ENCODE data around the gene ASF1A.

ASF1A gene

DNA sequence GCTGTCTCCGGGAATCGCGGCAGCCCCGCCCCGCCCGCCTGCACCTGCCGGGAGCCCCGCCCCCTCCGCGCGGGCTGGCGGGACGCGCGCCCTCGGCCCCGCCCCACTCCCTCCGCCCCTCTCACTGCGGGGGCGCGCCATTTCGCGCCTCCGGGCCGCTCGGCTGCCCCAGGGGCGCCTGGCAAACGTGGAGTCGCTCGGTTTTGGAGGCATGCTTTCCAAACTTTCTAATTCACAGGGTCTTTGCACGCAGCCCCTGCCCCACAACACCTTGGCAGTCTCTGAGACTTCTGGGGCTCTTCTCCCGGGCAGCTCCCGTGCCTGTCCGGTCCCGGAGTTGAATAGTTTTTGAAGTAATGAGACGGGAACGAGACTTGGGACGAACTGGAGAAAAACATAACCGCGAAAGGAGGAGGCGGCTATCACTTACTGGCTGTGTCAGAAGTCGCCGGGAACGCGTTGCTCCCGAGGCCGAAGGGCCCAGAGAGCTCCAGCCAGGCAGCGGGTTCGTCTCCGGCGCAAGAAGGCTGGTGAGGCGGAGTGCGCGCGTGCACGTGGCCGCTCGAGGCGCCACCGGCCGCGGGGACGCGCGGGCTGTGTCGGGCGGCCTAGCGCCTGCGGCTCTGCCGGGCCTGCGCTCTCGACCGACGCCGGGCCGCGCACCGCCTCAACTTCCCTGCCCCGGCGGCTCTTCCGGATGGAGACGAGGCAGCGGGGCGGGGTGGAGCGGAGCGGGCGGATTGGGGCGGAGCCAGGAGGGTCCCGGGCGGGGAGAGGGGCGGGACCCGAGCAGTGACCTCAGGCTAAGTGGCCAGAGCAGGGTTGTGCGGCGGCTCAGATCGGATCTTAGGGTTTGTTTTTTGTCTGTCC is 40.7 kb downstream of the ASF1A start, which contains the start of gene MCM9:
Gene MCM9 (minus strand): TSS at position 699 of the 870 bp plus-strand sequence. CDS start 3,436 bp downstream, outside the sequence.
- peak within 1 kb of the TSS; percentile 67 for H3K9ac ChIP-seq
- peaks cover 3% of the 10 kb centered on the region for H3K79me2 ChIP-seq
- H3K4me1 ChIP-seq = peaks cover 7% of the 10 kb centered on the region
- peak within 1 kb of the TSS; percentile 100 for H2AFZ ChIP-seq
- no peaks in the 10 kb centered on the region for H3K27me3 ChIP-seq (ENCODE audit: control insufficient read depth, insufficient read depth, low read length)
- peak within 1 kb of the TSS; percentile 94 for H3K4me2 ChIP-seq (ENCODE audit: low read length)
- peak within 1 kb of the TSS; percentile 94 for H3K27ac ChIP-seq
- no peaks in the 10 kb centered on the region for H3K36me3 ChIP-seq (ENCODE audit: control insufficient read depth, insufficient read depth, low read length)
- peak within 1 kb of the TSS; percentile 95 for H3K4me3 ChIP-seq (ENCODE audit: low read depth, low read length)
- TF ChIP-seq, protein P1, sequence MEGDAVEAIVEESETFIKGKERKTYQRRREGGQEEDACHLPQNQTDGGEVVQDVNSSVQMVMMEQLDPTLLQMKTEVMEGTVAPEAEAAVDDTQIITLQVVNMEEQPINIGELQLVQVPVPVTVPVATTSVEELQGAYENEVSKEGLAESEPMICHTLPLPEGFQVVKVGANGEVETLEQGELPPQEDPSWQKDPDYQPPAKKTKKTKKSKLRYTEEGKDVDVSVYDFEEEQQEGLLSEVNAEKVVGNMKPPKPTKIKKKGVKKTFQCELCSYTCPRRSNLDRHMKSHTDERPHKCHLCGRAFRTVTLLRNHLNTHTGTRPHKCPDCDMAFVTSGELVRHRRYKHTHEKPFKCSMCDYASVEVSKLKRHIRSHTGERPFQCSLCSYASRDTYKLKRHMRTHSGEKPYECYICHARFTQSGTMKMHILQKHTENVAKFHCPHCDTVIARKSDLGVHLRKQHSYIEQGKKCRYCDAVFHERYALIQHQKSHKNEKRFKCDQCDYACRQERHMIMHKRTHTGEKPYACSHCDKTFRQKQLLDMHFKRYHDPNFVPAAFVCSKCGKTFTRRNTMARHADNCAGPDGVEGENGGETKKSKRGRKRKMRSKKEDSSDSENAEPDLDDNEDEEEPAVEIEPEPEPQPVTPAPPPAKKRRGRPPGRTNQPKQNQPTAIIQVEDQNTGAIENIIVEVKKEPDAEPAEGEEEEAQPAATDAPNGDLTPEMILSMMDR (IDR thresholded peaks at IDR 0.05) = no peak
- no peaks in the 10 kb centered on the region for H3K9me3 ChIP-seq (ENCODE audit: control insufficient read depth, low read length)

DNA sequence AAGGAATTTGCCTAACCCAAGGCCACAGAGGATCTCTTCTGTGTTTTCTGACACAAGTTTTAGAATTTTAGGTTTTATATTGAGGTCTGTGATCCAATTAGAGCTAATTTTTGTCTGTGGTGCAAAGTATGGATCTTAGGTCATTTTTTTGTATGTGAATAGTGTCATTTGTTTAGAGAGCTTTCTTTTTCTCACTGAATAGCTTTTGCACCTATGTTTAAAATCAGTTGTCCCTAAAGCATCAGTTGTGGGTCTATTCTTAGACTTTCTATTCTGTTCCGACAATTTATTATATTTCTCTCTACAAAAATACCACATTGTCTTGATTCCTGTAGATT is 41.3 kb downstream of the ASF1A start:
- Histone ChIP-seq H3K36me3 (ENCODE audit: control insufficient read depth, insufficient read depth, low read length) (no peaks in the 10 kb centered on the region), H3K4me3 (ENCODE audit: low read depth, low read length) (peak overlapping the region; percentile 95), H3K27ac (peak overlapping the region; percentile 94), H2AFZ (peak overlapping the region; percentile 100), H3K4me2 (ENCODE audit: low read length) (peak overlapping the region; percentile 79), H3K9ac (peak overlapping the region; percentile 8), H3K9me3 (ENCODE audit: control insufficient read depth, low read length) (no peaks in the 10 kb centered on the region), H3K79me2 (peaks cover 6% of the 10 kb centered on the region), H3K4me1 (peaks cover 7% of the 10 kb centered on the region), H3K27me3 (ENCODE audit: control insufficient read depth, insufficient read depth, low read length) (no peaks in the 10 kb centered on the region)
- TF ChIP-seq, protein P1 (IDR thresholded peaks at IDR 0.05) = no peak

DNA sequence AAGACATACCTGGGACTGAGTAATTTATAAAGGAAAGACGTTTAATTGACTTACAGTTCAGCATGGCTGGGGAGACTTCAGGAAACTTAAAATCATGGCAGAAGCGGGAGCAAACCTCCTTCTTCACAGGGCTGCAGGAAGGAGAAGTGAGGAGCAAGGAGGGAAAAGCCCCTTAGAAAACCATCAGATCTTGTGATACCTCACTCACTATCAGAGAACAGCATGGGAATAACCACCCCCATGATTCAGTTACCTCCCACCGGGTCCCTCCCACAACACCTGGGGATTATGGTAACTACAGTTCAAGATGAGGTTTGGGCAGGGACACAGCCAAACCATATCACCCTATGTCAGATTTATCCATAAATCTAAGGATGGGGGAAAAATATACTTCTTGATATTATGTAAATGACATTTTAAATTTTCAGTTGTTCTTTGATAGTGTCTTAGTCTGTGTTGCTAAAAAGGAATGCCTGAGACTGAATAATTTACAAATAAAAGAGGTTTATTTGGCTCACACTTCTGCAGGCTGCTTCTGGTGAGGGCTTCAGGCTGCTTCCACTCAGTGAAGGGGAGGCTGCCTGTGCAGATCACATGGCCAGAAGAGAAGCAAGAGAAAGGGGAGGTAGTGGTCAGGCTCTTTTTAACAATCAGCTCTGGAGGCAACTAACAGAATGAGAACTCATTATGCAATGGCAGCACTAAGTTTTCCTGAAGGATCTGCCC is 42.2 kb downstream of the ASF1A start:
- H3K9ac ChIP-seq = no peak overlapping the region
- TF ChIP-seq, protein P1 (IDR thresholded peaks at IDR 0.05) = no peak
- no peak overlapping the region for H3K4me3 ChIP-seq (ENCODE audit: low read depth, low read length)
- H2AFZ ChIP-seq = peak overlapping the region; percentile 100
- H3K27ac ChIP-seq = no peak overlapping the region
- H3K36me3 ChIP-seq (ENCODE audit: control insufficient read depth, insufficient read depth, low read length) = no peaks in the 10 kb centered on the region
- H3K4me2 ChIP-seq (ENCODE audit: low read length) = no peak overlapping the region
- H3K4me1 ChIP-seq = peaks cover 7% of the 10 kb centered on the region
- H3K9me3 ChIP-seq (ENCODE audit: control insufficient read depth, low read length) = no peaks in the 10 kb centered on the region
- no peaks in the 10 kb centered on the region for H3K27me3 ChIP-seq (ENCODE audit: control insufficient read depth, insufficient read depth, low read length)
- peaks cover 6% of the 10 kb centered on the region for H3K79me2 ChIP-seq

DNA sequence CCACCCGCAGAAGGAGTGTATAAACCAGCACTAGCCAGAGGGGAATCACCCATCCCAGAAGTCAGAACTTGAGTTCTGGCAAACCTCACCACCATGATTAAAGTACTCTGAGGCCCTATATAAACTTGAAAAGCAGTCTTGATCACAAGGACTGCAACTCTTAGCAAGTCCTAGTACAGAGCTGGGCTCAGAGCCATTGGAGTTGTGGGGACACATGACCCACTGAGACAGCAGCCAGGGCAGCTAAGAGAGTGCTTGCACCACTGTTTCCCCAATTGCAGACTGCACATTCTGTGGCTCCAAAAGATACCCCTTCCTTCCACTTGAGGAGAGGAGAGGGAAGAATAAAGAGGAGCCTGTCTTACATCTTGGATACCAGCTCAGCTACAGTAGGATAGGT is 45.7 kb downstream of the ASF1A start:
- TF ChIP-seq, protein P1 (IDR thresholded peaks at IDR 0.05) = no peak
- H3K9me3 ChIP-seq (ENCODE audit: control insufficient read depth, low read length) = no peaks in the 10 kb centered on the region
- peaks cover 4% of the 10 kb centered on the region for H3K4me1 ChIP-seq
- peaks cover 6% of the 10 kb centered on the region for H3K79me2 ChIP-seq
- no peaks in the 10 kb centered on the region for H3K36me3 ChIP-seq (ENCODE audit: control insufficient read depth, insufficient read depth, low read length)
- no peak overlapping the region for H2AFZ ChIP-seq
- no peak overlapping the region for H3K4me3 ChIP-seq (ENCODE audit: low read depth, low read length)
- H3K27ac ChIP-seq = no peak overlapping the region
- no peaks in the 10 kb centered on the region for H3K27me3 ChIP-seq (ENCODE audit: control insufficient read depth, insufficient read depth, low read length)
- no peak overlapping the region for H3K9ac ChIP-seq
- no peak overlapping the region for H3K4me2 ChIP-seq (ENCODE audit: low read length)

All from parathyroid adenoma (tissue), 2 donors.